GM12873 (cell line): ENCODE measurements around the gene ZNF276.

Experiments
- CTCF ChIP-seq: IDR thresholded peaks from 2 replicates; pipeline ENCODE4 v1.5.1; 2012; ENCODE audit warnings: low read depth, mild to moderate bottlenecking, moderate library complexity, low read length, control low read depth; ENCODE audit not compliant: insufficient read depth; ENCODE audit errors: missing control alignments

ZNF276 gene, protein sequence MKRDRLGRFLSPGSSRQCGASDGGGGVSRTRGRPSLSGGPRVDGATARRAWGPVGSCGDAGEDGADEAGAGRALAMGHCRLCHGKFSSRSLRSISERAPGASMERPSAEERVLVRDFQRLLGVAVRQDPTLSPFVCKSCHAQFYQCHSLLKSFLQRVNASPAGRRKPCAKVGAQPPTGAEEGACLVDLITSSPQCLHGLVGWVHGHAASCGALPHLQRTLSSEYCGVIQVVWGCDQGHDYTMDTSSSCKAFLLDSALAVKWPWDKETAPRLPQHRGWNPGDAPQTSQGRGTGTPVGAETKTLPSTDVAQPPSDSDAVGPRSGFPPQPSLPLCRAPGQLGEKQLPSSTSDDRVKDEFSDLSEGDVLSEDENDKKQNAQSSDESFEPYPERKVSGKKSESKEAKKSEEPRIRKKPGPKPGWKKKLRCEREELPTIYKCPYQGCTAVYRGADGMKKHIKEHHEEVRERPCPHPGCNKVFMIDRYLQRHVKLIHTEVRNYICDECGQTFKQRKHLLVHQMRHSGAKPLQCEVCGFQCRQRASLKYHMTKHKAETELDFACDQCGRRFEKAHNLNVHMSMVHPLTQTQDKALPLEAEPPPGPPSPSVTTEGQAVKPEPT

DNA sequence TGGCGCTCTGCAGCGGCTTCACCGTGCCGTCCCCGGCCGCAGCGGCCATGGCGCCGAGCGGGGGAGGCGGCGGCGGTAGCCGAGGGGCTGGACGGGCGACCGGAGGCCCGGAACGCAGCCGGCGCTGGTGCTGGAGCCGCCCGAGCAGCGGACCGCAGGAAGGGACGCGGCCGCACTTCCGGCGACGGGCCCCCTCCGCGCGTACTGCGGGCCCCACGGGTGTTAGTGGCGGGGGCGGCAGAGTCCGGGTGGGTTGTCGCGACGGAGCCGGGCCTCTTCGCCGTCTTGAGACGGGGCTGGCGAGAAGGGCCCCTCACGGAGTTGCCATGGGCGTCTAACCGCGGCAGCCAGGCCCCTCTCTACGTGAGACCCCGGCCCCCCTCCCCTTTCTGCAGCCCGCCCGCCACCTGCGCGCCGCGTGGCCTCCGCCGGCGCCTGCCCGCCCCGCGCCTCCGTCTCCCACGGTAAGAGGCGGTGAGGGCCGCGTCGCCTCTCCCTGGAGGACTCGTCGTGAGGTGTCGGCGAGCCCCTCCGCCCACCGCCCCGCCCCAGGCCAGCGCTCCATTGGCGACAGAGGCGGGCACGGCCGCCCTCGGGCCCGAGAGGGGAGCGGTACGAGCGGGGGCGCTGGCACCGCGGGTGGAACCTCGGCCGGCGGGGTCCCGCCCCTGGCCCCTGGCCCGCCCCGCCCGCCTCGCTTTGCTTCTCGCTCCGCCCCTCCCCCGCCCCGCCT, at the start of gene ZNF276, which contains the start of gene VPS9D1:
TSS of gene ZNF276 (plus strand) at position 725 of the 733 bp plus-strand sequence. CDS start 104 bp downstream, outside the sequence.
TSS of gene VPS9D1 (minus strand) at position 86 of the 733 bp plus-strand sequence. CDS start at position 49, 37 bp downstream.
- no peak for TF ChIP-seq CTCF

DNA sequence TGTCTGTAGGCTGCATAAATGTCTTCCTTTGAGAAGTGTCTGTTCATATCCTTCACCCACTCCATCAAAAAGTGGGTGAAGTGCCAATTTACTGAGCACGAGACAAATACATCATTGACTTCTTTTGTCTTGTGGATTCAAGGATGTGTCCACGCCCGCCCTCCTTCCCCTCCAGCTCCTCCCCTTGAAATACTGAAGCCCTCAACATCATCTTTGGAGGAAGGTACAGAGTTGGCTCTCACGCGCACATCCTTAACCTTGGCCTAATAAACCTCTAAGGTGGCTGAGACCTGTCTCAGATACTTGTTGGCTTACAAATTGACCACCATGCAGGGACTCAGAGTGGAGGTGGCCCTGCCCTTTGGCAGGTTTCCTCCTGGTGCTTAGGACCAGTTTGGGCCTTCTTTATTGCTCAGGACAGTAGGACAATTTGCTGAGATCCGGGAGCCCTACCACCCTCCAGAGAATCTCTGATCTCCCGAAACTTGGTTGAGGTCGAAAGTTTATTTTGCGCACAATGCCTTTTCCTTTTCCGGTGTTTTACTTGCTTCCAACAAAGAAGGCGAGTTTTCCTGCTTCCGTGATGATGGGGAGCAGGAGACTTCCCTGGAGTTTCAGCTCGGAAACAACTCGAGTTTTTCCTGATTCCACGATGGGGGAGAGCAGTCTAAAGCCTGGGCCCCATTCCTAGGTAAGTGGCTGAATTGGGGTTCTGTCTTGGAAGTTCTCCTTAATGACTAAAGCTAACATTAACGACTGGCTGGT, 49.0 kb upstream of the ZNF276 start:
- TF ChIP-seq CTCF, result no peak

GRCh38 chr16:89678258-89678657, 43.1 kb upstream of the ZNF276 start:
- TF ChIP-seq CTCF, result no peak

DNA sequence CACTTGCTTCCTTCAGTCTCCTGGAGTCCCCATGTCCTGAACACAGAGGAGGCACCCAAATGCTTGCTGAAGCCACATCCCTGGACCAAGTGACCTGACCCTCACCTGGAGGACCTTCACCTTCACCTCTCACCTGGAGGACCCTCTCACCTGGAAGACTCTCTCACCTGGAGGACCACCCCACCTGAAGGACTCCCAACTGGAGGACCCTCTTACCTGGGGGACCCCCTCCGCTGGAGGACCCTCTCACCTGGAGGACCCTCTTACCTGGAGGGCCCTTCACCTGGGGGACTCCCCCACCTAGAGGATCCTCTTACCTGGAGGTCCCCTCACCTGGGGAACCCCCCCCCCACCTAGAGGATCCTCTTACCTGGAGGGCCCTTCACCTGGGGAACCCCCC, 35.4 kb upstream of the ZNF276 start:
- TF ChIP-seq CTCF, result no peak

GRCh38 chr16:89686520-89687091, 34.7 kb upstream of the ZNF276 start, which contains the start of gene CDK10:
TSS of gene CDK10 (plus strand) at chr16:89686689. CDS start at chr16:89686711, 22 bp downstream.
- no peak for TF ChIP-seq CTCF

- no peak for TF ChIP-seq CTCF
These were observed 34.0 kb upstream of the ZNF276 start for GRCh38 chr16:89687092-89687940.
